Astrocyte of the cerebellum (primary cell): Measurements from ENCODE around the gene OR1I1.
A peak's percentile ranks its signal among the peaks of the same experiment; 100 is the strongest.

Source experiments
- DNase-seq: peaks from one replicate; pipeline ENCODE4 v3.0.0-alpha.2; 2011; ENCODE audit warnings: low read depth
- H3K4me3 ChIP-seq: 2 replicates; pipeline ENCODE4 v1.5.1; 2011; ENCODE audit warnings: mild to moderate bottlenecking, low read depth, low read length, moderate library complexity
- CTCF ChIP-seq: IDR thresholded peaks from 2 replicates; pipeline ENCODE4 v1.5.1; 2012; ENCODE audit warnings: low read length, low read depth, moderate library complexity, mild to moderate bottlenecking; ENCODE audit errors: missing control alignments
- in situ Hi-C: cut with HindIII; loops from 2 replicates; pipeline ENCODE4 v1.10.0; 2017; ENCODE audit warnings: low sequenced_read_pairs

The OR1I1 gene

GRCh38 chr19:15105044-15105443, 23.0 kb downstream of the OR1I1 start:
- no peak overlapping the region for H3K4me3 ChIP-seq
- TF ChIP-seq CTCF: no peak
- no peak for DNase-seq
- in situ Hi-C loops: no loop called here

- no peak for TF ChIP-seq CTCF
- in situ Hi-C loops: no loop called here
- peak; percentile 16 for DNase-seq
- H3K4me3 ChIP-seq: peak within 1 kb of the TSS; percentile 81
Measured at GRCh38 chr19:15107061-15108010, 25.3 kb downstream of the OR1I1 start, which contains the start of gene SYDE1. Gene SYDE1 (plus strand): TSS chr19:15107401. CDS start chr19:15107434, 33 bp downstream.

- TF ChIP-seq CTCF: no peak
- DNase-seq: no peak
- H3K4me3 ChIP-seq: peak overlapping the region; percentile 81
- in situ Hi-C loops: no loop called here
Measured at GRCh38 chr19:15108145-15108844, 26.3 kb downstream of the OR1I1 start.

- peak overlapping the region; percentile 81 for H3K4me3 ChIP-seq
- in situ Hi-C loops: no loop called here
- no peak for DNase-seq
Measured at GRCh38 chr19:15108845-15109767, 27.1 kb downstream of the OR1I1 start.

GRCh38 chr19:15109768-15110417, 27.9 kb downstream of the OR1I1 start:
- H3K4me3 ChIP-seq: no peak overlapping the region
- DNase-seq: no peak
- in situ Hi-C loops: no loop called here
- no peak for TF ChIP-seq CTCF

More at GRCh38 chr19:15108845-15109767, 27.1 kb downstream of the OR1I1 start:
- TF ChIP-seq CTCF: no peak

GRCh38 chr19:15110418-15110815, 28.4 kb downstream of the OR1I1 start:
- in situ Hi-C loops: no loop called here
- DNase-seq: no peak
- no peak for TF ChIP-seq CTCF
- H3K4me3 ChIP-seq: no peak overlapping the region
